ENCODE results near the gene ZDHHC1. TPM values are rescaled to one million over a fixed set of nuclear protein-coding genes. Genes with fewer than 3 reads are reported as not detected.

Gene ZDHHC1
- total RNA-seq = 6.7 TPM

GRCh38 chr16:67415872-67416793 is at the start of gene ZDHHC1:
TSS of gene ZDHHC1 (minus strand) at chr16:67416477. CDS start at chr16:67407775, 8,702 bp downstream.
- peak in 2 of 3 donors; percentile 55 to 62 for DNase-seq (ENCODE audit: low read depth in 2 of 3, low spot score in 2 of 3)

DNA sequence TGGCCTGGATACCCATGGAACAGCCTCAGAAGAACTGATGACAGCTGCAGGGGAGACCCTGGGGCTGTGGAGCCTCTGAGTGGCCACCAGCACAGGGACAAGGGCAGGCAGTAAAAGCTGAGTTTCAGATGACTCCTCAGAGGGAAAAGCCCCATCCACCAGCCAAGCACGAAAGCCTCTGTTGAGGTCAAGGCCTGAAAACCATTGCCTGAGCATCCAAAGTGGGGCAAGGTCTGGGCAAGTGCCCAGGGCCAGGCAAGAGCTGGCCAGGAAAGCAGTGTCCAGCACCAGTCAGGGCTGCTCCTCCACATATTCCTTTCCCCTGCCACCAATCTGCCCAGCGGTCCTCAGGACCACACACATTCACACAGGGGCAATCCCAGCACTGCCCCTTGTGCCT is 48.3 kb upstream of the ZDHHC1 start:
- DNase-seq (ENCODE audit: low read depth in 2 of 3, low spot score in 2 of 3) = no peak

DNA sequence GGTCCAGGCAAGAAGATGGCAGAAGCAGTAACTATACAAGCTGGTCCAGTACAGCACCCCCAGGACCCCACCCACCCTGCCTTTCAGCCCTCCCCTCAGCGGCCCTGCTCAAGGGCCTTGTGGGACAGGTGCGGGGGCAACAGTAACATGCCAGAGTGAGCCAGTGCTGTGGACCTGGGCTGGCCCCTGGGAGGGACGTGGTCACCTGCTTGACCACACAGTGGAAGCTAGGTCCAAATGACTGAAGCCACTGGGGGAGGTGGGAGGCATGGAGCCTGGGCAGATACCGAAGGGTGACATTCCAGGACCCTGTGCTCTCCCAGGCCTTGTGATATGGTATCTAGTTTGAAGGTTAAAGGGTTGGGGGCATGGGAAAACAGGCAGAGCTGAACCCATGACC is 47.4 kb upstream of the ZDHHC1 start:
- DNase-seq (ENCODE audit: low read depth in 2 of 3, low spot score in 2 of 3) = no peak

GRCh38 chr16:67463059-67463458 is 46.8 kb upstream of the ZDHHC1 start:
- no peak for DNase-seq (ENCODE audit: low read depth in 2 of 3, low spot score in 2 of 3)

- DNase-seq (ENCODE audit: low read depth in 2 of 3, low spot score in 2 of 3) = no peak
Measured at GRCh38 chr16:67462279-67462655, 46.0 kb upstream of the ZDHHC1 start.

DNA sequence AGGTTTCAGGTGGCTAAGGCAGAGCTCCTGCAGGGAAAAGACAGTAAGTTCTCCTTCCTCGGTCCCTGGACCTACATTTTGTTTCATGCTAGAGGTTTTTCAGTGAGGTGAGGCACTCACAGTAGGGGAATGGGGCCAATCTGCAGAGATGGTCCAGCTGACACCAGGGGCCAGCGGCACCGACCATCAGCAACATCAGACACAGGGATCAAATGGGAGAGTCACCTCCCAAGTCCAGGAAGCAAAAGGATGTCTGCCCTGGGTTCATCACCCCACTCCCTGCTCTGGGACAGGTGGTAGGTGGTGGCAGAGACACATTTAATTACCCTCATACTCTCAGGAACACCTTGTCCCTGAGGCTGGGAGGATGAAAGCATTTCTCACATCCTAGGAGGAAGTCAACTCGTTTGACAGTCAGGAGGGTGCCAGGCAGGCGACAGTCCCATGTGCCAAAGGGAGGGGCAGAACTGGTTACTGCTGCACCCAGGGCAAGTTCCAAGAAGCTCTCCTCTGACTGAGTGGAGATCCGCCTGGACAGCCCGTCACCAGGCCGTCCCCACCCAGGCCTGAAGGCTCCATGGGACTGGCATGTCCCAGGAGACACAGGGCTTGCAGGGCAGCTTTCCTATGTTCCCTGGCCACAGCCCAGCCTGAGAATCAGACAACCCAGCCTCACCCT is 45.5 kb upstream of the ZDHHC1 start:
- DNase-seq (ENCODE audit: low read depth in 2 of 3, low spot score in 2 of 3) = no peak

DNA sequence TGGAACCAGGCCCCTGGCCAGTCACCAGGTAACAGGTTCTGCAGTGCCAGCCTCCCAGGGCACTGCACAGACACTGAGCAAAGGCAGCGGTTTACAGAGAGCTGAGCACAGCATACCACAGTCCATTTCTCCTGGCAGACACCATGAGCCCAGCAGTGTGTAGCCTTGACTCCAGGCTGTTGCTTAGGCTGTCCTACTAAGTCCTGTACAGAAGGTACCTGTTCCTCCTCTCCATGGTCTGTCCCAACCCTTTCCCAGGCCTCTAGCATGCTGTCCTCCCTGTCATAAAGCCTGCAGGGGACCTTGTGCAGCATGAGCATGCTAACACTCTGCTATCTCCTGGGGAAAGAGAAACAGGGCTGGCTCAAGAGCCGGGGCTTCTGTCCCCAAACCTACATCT is 44.7 kb upstream of the ZDHHC1 start:
- no peak for DNase-seq (ENCODE audit: low read depth in 2 of 3, low spot score in 2 of 3)

GRCh38 chr16:67460168-67460567 is 43.9 kb upstream of the ZDHHC1 start:
- no peak for DNase-seq (ENCODE audit: low read depth in 2 of 3, low spot score in 2 of 3)

- DNase-seq (ENCODE audit: low read depth in 2 of 3, low spot score in 2 of 3) = no peak
Measured at GRCh38 chr16:67459861-67460150, 43.5 kb upstream of the ZDHHC1 start.

- DNase-seq (ENCODE audit: low read depth in 2 of 3, low spot score in 2 of 3) = no peak
Measured at GRCh38 chr16:67459066-67459860, 43.0 kb upstream of the ZDHHC1 start.

- no peak for DNase-seq (ENCODE audit: low read depth in 2 of 3, low spot score in 2 of 3)
Measured at GRCh38 chr16:67458121-67458641, 41.9 kb upstream of the ZDHHC1 start.

GRCh38 chr16:67457611-67458010 is 41.3 kb upstream of the ZDHHC1 start:
- no peak for DNase-seq (ENCODE audit: low read depth in 2 of 3, low spot score in 2 of 3)

- DNase-seq (ENCODE audit: low read depth in 2 of 3, low spot score in 2 of 3) = peak in 2 of 3 donors; percentile 21 to 41
Measured at GRCh38 chr16:67456391-67457081, 40.3 kb upstream of the ZDHHC1 start.

DNA sequence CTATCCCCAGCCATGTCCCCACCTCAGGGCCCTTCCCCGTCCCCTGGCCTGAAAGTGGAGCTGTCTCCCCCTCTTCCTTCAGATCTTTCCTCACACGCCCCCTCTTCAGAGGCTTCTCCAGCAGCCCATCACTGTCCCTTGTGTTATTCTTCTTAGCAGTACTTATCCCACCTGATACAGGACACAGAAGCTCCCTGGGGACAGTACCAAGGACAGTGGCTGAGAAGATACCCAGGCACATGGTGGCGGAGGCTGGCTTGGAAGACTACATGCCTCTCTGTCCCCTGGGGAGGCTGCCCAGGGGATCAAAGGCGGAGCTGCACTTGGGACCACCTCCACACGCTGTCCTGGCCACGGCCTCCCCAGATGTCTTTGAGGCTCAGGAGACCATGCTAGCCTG is 38.6 kb upstream of the ZDHHC1 start:
- no peak for DNase-seq (ENCODE audit: low read depth in 2 of 3, low spot score in 2 of 3)

GRCh38 chr16:67454104-67454503 is 37.8 kb upstream of the ZDHHC1 start:
- DNase-seq (ENCODE audit: low read depth in 2 of 3, low spot score in 2 of 3) = no peak

DNA sequence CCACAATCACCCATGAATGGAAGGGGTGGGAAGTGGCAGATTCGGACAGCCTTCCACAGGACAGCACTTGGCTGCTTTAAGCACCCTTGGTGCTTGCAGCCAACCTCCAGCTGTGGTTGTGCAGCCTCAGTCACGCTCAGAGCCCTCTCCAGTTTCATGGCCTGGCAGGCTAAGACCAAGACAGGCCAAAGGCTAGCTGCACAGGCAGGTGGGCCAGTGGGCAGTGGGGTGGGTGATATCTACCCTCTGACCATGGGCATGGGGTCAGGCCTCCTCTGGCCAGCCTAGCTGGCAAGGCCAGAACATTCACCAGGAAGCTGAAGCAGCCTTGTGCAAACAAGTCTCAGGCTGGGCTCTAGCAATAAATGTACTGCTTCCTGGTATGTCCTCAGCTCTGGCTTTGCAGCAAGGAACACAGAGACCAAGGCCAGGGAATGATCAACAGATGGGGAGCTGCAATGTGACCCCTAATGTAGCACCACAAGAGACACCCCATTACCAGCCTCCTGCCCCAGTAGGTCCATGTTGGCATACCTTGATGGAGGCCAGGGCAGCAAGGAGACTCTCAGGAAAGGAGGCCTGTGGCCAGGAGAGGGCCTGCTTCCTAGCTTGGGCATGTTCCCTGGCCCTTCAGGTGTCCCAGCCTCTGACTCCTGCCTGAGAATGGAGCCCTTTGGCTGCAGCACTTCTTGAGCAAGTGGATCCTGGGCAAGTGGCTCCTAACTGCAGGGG is 35.6 kb upstream of the ZDHHC1 start:
- no peak for DNase-seq (ENCODE audit: low read depth in 2 of 3, low spot score in 2 of 3)

DNA sequence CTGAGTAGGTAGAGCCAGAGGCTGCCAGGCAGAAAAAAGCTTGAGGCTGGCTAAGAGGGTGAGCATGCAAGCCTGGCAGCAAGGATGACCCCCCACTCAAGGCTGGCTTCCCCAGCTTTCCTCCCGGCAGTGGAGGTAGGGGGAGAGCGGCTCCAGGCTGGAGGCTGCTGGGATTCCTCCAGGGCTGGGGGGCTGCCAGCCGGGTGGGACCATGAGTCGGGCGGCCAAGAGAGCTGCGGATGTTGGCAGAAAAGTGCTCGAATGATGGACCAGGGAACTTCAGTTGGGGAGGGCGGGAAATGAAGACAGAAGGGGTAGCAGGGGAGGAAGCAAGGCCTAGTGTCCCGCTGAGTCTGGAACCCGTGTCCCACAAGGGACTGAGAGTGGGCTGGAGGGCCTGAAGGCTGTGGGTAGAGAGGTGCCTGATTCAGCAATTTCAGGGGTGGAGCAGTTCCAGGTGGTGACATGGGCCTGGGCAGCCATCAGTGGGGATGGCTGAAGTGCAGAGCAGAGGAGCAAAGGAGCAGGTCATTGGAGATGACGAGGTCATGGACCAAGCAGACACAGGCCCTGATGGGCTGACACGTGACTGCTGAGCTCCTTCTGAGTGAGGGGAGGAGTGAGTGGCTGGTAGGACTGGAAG is 34.9 kb upstream of the ZDHHC1 start:
- DNase-seq (ENCODE audit: low read depth in 2 of 3, low spot score in 2 of 3) = no peak

DNA sequence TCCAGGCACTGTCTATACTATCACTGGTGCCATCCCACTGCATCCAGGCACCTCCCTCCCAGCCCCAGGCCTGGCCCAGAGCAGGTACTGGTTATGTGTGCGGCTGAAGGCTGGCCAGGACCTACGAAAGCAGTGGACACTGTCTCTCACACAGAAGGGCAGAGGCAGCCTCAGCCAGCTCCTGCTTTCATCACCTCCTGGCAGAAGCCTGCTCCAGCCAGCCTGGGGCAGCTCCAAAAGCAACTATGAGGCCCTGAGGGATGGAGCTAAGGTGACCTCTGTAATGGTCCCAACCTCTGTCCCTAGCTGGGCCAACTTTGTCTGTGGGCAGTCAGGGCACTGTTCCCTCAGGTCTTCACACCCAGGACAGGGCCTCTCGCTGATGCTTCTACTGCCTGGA is 33.5 kb upstream of the ZDHHC1 start:
- DNase-seq (ENCODE audit: low read depth in 2 of 3, low spot score in 2 of 3) = no peak

- DNase-seq (ENCODE audit: low read depth in 2 of 3, low spot score in 2 of 3) = no peak
Measured at GRCh38 chr16:67449336-67449735, 33.1 kb upstream of the ZDHHC1 start.

All from hematopoietic multipotent progenitor cell (in vitro differentiated cells).